Stimulated activated CD8-positive, alpha-beta memory T cell treated with anti-CD3 and anti-CD28 coated beads, Interleukin-12 subunit alpha, Interleukin-12 subunit beta, amount 100 ng/mL, for 1 hour (primary cell): ENCODE measurements around the gene RNF25.

Experiments
- DNase-seq: peaks from one replicate; pipeline ENCODE4 v3.0.0-alpha.2; 2020; ENCODE audit warnings: low read depth

RNF25 gene

GRCh38 chr2:218680061-218680460 is 8.3 kb upstream of the RNF25 start:
- DNase-seq = no peak

- DNase-seq = no peak
These were observed 7.3 kb upstream of the RNF25 start for GRCh38 chr2:218679119-218679518.

GRCh38 chr2:218671097-218671653 is 627 bp downstream of the RNF25 start:
- DNase-seq = no peak

- no peak for DNase-seq
These were observed 7.1 kb downstream of the RNF25 start for GRCh38 chr2:218664653-218665052.

GRCh38 chr2:218663901-218664300 is 7.9 kb downstream of the RNF25 start:
- DNase-seq = no peak

- DNase-seq = no peak
These were observed 9.0 kb downstream of the RNF25 start for GRCh38 chr2:218662827-218663226.

- no peak for DNase-seq
These were observed 9.4 kb downstream of the RNF25 start for GRCh38 chr2:218662377-218662776.

GRCh38 chr2:218659988-218660358 is 11.8 kb downstream of the RNF25 start:
- no peak for DNase-seq

GRCh38 chr2:218659258-218659987 is 12.4 kb downstream of the RNF25 start, which contains the start of the genes BCS1L and ZNF142:
Gene BCS1L, plus strand, starts transcription at chr2:218659683. Its CDS starts 1,305 bp downstream, at chr2:218660988.
Gene ZNF142, minus strand, starts transcription at chr2:218659623. Its CDS starts 3,194 bp downstream, at chr2:218656429.
- DNase-seq = peak; percentile 87

GRCh38 chr2:218658671-218659257 is 13.0 kb downstream of the RNF25 start:
- no peak for DNase-seq

- DNase-seq = no peak
These were observed 16.1 kb downstream of the RNF25 start for GRCh38 chr2:218655751-218656150.

- no peak for DNase-seq
These were observed 23.1 kb downstream of the RNF25 start for GRCh38 chr2:218648787-218649100.

- no peak for DNase-seq
These were observed 23.6 kb downstream of the RNF25 start for GRCh38 chr2:218648088-218648786.

GRCh38 chr2:218645126-218645525 is 26.7 kb downstream of the RNF25 start:
- DNase-seq = no peak

GRCh38 chr2:218644721-218645120 is 27.1 kb downstream of the RNF25 start:
- no peak for DNase-seq

GRCh38 chr2:218643751-218644310 is 28.0 kb downstream of the RNF25 start:
- DNase-seq = no peak

GRCh38 chr2:218642786-218643185 is 29.0 kb downstream of the RNF25 start:
- DNase-seq = no peak

- no peak for DNase-seq
These were observed 29.6 kb downstream of the RNF25 start for GRCh38 chr2:218642121-218642656.

GRCh38 chr2:218638372-218638771 is 33.4 kb downstream of the RNF25 start:
- DNase-seq = no peak

GRCh38 chr2:218635719-218636118 is 36.1 kb downstream of the RNF25 start:
- DNase-seq = no peak

GRCh38 chr2:218631837-218632236 is 40.0 kb downstream of the RNF25 start:
- no peak for DNase-seq

GRCh38 chr2:218627939-218628338 is 43.9 kb downstream of the RNF25 start:
- DNase-seq = no peak
